ENCODE results near the gene CAND2.
"Not testable (repeated sequence)": the region's sequence is repeated elsewhere in the genome, so short reads cannot be mapped to it uniquely, and the experiment has no call there.

The CAND2 gene

GRCh38 chr3:12854565-12854964, 58.1 kb downstream of the CAND2 start:
- no peak for DNase-seq (ENCODE audit: low read depth in 2 of 3, low spot score in 2 of 3)

- no peak for DNase-seq (ENCODE audit: low read depth in 2 of 3, low spot score in 2 of 3)
Measured at GRCh38 chr3:12856626-12857025, 60.1 kb downstream of the CAND2 start.

DNA sequence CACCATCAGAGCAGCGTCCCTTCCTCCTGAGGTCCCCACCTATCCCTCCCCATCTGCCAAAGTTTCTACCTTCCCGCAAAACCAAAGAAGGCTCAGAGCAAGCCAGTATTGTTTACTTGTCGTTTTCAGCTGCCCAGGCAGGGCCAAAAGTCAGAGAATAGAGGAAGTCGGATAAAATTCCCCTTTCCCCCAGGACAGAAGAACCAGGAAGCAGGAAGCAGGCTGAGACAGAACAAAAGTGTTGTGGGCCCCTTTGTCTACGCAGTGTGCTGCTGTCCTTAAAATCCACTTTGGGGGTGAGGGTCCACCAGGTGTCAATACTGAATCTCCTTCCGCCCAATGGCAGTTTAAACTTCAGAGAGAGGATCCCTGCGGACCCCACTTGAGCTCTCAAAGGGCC, 63.4 kb downstream of the CAND2 start:
- no peak for DNase-seq (ENCODE audit: low read depth in 2 of 3, low spot score in 2 of 3)

- no peak for DNase-seq (ENCODE audit: low read depth in 2 of 3, low spot score in 2 of 3)
Measured at GRCh38 chr3:12861611-12862010, 65.1 kb downstream of the CAND2 start.

DNA sequence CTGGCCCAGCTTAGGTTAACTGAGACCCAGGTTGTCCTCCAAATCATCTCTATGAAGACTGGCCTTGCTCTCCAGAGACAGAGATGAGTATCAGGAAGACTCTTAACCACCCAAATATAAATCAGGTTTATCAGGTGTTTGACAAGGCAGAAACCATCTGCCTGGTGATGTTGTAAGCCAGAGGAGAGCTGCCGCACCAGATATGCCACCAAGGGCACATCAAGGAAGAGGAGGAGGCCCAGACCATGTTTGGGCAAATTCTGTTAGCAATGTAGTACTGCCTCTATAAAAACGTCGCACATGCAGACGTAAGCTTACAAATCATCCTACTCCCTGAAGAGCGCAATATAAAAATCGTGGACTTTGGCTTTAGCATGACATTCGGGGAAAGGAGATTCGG, 65.9 kb downstream of the CAND2 start:
- DNase-seq (ENCODE audit: low read depth in 2 of 3, low spot score in 2 of 3): no peak

DNA sequence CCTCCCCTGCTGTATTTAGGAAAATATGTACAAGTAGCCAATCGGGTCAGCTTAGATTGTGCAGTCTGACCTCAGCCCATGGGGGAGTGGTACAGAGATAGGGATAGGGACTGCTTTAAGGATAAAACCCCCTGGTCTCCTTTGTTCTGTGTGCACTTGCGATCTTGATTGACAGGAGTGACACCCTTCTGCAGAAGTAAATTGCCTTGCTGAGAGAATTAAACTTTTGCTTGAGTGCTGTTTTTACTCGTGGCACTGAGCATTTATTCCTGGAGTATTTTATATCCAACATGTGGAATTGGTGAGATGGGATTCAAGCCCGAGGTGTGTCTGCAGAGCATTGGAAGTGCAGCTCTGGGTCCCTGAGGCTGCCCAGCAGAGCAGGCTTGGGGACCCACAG, 68.8 kb downstream of the CAND2 start:
- DNase-seq (ENCODE audit: low read depth in 2 of 3, low spot score in 2 of 3): no peak

DNA sequence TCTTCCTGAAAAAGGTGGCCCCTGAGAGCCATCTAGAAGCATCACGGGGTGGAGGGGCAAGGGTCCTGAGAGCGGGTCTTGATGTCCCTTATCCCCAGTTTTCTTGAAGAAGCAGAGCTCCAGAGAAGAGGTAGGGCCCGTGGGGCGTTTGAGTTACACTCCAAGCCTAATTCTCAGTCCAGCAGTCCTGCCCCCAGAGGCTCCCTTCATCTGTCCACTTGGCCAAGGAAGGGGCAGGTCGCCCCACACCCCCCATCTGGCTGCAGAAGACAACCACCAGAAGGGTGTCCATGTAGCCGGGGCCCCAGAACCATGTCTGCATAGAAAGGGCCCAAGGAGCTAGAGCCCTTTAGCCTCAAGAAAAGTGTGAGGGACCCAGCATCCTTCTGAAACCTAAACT, 70.4 kb downstream of the CAND2 start:
- DNase-seq (ENCODE audit: low read depth in 2 of 3, low spot score in 2 of 3): no peak

DNA sequence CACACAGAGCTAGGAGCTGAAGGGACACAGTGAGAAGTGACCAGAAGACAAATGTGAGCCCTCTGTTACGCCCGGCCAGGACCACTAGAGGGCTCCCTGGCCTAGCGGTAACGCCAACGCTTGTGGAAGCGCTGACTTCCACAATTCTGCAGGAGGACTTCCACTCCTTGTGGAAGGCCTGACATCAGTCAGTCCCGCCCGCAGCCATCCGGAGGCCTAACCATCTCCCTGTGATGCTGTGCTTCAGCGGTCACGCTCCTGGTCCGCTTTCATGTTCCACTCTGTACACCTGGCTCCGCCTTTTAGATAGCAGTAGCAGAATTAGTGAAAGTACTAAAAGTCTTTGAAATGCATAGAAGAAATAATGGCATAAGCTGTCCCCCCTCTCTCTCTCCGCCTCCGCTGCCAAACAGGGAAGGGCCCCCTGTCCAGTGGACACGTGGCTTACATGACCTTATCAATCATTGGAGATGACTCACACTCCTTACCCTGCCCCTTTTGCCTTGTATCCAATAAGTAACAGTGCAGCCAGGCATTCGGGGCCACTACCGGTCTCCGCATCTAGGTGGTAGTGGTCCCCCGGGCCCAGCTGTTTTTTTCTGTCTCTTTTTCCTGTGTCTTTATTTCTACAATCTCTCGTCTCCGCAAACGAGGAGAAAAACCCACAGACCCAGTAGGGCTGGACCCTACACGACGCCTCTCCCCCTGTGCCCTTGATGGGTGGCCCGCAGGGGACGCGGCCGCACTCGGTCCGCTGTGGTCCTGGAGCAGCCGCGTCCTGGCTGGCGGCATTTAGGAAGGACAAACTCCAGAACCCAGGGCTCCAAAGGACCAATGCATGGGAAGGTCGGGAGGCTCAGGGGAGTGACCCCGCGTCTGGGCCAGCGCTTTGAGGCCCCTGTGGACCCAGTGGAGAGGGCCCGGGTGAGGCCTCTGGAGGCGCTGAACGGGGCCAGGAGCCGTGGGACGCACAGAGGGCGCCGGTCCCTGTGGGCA, 71.9 kb downstream of the CAND2 start:
- peak in 2 of 3 experiments; percentile 35 to 43 for DNase-seq (ENCODE audit: low read depth in 2 of 3, low spot score in 2 of 3)

GRCh38 chr3:12869035-12869621, 72.6 kb downstream of the CAND2 start:
- peak in 1 of 3 experiments; percentile 22 for DNase-seq (ENCODE audit: low read depth in 2 of 3, low spot score in 2 of 3)

GRCh38 chr3:12870942-12871341, 74.5 kb downstream of the CAND2 start:
- no peak for DNase-seq (ENCODE audit: low read depth in 2 of 3, low spot score in 2 of 3)

DNA sequence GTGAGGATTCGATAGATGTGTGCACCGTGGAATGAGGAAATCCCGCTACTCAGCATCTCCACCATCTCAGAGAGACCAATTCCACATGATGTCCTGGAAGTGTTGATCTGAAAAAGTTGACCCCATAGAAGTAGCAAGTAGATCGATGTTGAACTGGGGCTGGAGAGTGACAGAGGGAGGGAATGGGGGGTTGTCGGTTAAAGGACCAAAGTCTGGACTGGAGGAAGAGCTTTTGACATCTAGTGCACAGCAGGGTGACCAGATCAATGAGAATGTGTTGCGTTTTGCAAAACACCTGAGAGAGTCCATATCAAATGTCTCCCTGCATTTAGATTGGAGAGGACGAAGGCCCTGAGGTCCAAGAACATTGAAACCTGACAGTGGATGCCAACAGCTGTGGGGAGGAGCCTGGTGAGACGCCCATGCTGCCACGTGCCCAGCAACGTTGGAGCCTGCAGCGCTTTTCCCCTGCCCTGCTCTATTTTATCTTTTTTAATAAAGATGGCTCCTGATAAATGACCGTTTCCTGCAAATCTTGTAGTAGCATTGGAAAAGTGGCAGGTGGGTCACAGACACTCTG, 75.0 kb downstream of the CAND2 start:
- no peak for DNase-seq (ENCODE audit: low read depth in 2 of 3, low spot score in 2 of 3)

- no peak for DNase-seq (ENCODE audit: low read depth in 2 of 3, low spot score in 2 of 3)
Measured at GRCh38 chr3:12875857-12876836, 79.7 kb downstream of the CAND2 start.

DNA sequence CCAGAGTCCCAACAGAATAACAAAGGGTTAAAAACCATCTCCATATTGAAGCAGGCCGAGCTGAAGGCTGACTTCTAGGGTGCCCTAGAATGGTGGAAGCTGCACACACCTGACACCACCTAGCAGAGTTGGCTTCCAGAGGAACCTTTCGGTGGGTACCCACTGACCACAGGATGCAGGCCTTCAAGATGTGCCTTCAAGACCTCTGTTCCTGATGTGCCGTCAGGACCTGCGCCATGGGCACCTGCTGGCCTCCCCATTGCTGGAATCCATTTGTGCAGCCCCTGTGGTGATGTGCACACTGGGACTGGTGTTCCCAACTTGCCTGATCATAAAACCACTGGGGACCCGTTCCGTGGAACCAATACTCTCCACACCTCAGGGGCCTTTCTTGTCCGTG, 80.6 kb downstream of the CAND2 start:
- no peak for DNase-seq (ENCODE audit: low read depth in 2 of 3, low spot score in 2 of 3)

DNA sequence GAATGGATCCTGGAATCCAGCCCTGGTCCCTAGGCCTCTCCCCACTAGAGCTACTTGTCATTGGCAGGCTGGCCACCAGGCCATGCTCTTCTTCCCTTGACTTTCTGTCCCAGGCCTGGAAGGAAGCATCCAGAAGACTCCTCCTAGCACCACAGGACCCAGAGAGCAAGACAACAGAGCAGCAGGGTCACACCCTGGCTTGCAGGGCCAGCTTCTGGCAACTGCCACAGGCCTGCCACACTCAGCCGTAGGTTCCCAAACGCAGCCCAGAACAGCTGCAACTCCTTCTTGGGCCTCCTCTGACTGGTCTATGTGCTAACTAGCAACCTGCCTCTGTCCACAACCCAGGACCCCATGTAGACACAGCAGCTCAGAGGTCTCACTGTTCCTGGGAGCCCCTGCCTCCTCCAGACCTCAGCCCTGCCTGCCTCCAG, 81.7 kb downstream of the CAND2 start:
- DNase-seq (ENCODE audit: low read depth in 2 of 3, low spot score in 2 of 3): no peak

DNA sequence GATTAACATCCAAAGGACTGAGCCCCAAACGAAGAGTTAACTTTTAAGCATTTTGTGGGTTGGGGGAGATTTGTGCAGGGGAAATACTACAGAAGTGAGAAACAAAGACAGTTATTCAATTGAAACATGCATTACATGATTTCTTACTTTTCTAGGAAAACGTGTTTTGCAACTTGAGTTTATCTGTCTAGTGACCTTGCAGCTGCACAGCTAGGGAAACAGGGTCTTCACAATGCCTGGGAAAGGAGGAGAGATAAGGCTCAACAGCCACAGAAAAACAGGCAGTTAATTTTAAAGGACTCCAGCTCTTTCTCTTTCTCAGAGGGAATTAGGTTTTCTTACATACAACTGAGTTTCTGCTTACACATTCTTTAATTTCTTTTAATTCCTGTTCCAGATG, 82.3 kb downstream of the CAND2 start:
- not testable (repeated sequence) for DNase-seq (ENCODE audit: low read depth in 2 of 3, low spot score in 2 of 3)

DNA sequence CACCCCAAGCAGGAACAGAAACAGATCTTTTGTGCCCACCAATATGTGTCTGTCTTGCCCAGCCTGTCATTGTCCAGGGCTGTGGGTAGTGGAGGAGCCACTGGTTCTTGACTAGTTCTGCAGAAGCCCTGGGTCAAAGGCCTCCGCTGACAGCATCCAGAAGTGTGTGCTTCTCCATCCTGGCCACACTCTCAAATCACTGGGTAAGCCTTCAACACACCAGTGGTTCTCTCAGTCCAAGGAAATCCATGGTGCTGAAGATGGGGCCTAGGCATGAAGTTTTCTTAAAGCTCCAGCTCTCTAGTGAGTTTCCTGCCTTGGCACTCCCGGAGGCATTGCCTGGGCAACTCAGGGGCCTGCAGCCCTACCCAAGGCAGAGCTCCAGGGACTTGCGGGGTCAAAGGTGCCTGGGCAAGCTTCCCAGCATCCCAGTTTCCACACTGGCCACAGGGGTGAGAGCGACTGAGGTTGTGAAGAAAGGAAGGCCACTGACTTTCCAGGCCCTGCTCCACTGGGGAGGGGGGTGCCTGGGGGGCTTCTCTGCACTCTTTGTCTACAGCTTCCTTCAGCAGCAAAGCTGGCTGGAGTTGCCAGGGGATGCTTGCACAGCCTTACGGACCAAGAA, 82.8 kb downstream of the CAND2 start:
- no peak for DNase-seq (ENCODE audit: low read depth in 2 of 3, low spot score in 2 of 3)

GRCh38 chr3:12881858-12882257, 85.4 kb downstream of the CAND2 start:
- DNase-seq (ENCODE audit: low read depth in 2 of 3, low spot score in 2 of 3): not testable (repeated sequence)

- no peak for DNase-seq (ENCODE audit: low read depth in 2 of 3, low spot score in 2 of 3)
Measured at GRCh38 chr3:12882336-12883310, 86.1 kb downstream of the CAND2 start.

GRCh38 chr3:12884186-12884680, 87.8 kb downstream of the CAND2 start:
- DNase-seq (ENCODE audit: low read depth in 2 of 3, low spot score in 2 of 3): no peak

Measured in activated CD8-positive, alpha-beta memory T cell treated with anti-CD3 and anti-CD28 coated beads for 48 hours (primary cell).